Stomach (tissue), 4 donors: Measurements from ENCODE around the gene MTCL1.

Source experiments
- POLR2A ChIP-seq, 4 donors: fragments of 450-650 bp; IDR thresholded peaks; one replicate each; pipeline ENCODE4 v1.6.1; 2016; ENCODE audit warnings: antibody characterized with exemption in 4 of 4, control low read depth in 2 of 4, mild to moderate bottlenecking in 1 of 4, moderate library complexity in 1 of 4
- TF ChIP-seq, protein P1 (sequence below), 7 experiments: fragments of 450-650 bp in 4 of 7; fragments of 200-600 bp in 3 of 7; sonication (generic) in 3 of 7; IDR thresholded peaks; one replicate each; pipeline ENCODE4 v1.5.1; 2016 to 2019; ENCODE audit warnings: antibody characterized with exemption in 7 of 7, control low read depth in 2 of 7, mild to moderate bottlenecking in 1 of 7

GRCh38 chr18:8818982-8819381 lies 113.6 kb downstream of the MTCL1 start:
- TF ChIP-seq, protein P1, sequence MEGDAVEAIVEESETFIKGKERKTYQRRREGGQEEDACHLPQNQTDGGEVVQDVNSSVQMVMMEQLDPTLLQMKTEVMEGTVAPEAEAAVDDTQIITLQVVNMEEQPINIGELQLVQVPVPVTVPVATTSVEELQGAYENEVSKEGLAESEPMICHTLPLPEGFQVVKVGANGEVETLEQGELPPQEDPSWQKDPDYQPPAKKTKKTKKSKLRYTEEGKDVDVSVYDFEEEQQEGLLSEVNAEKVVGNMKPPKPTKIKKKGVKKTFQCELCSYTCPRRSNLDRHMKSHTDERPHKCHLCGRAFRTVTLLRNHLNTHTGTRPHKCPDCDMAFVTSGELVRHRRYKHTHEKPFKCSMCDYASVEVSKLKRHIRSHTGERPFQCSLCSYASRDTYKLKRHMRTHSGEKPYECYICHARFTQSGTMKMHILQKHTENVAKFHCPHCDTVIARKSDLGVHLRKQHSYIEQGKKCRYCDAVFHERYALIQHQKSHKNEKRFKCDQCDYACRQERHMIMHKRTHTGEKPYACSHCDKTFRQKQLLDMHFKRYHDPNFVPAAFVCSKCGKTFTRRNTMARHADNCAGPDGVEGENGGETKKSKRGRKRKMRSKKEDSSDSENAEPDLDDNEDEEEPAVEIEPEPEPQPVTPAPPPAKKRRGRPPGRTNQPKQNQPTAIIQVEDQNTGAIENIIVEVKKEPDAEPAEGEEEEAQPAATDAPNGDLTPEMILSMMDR (IDR thresholded peaks at IDR 0.05), result no peak
- no peak for TF ChIP-seq POLR2A (IDR thresholded peaks at IDR 0.05)
